GM21576 (cell line): ENCODE measurements around the gene NEK11.

Source experiments
- ATAC-seq: cut with Tn5 transposase; IDR thresholded peaks from one replicate; pipeline ENCODE4 v1.9.1; 2021; ENCODE audit warnings: mild to moderate bottlenecking, moderate library complexity; ENCODE audit not compliant: unreplicated experiment

The NEK11 gene

GRCh38 chr3:131140891-131141290 is 114.2 kb downstream of the NEK11 start:
- ATAC-seq: no peak

DNA sequence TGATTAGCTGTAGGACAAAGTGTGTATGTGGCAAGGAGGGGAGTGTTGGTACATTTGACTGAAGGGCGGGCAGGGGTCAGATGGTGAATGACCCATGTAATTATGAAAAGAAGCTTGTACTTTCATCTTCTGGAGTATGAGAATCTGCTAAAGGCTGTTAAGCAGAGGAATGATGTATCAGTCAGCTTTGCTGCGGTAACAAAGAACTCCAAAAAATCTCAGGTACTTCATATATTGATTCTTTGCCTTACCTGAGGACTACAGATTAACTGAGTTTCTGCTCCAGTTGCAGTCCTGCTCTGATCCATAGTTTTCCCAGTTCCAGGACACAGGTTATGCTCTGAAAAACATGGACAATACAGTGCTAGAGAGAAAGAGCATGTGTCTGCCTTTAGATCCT is 115.1 kb downstream of the NEK11 start:
- no peak for ATAC-seq

GRCh38 chr3:131142580-131142979 is 115.9 kb downstream of the NEK11 start:
- ATAC-seq: no peak

GRCh38 chr3:131143802-131144201 is 117.1 kb downstream of the NEK11 start:
- no peak for ATAC-seq

GRCh38 chr3:131147534-131147933 is 120.9 kb downstream of the NEK11 start:
- no peak for ATAC-seq

DNA sequence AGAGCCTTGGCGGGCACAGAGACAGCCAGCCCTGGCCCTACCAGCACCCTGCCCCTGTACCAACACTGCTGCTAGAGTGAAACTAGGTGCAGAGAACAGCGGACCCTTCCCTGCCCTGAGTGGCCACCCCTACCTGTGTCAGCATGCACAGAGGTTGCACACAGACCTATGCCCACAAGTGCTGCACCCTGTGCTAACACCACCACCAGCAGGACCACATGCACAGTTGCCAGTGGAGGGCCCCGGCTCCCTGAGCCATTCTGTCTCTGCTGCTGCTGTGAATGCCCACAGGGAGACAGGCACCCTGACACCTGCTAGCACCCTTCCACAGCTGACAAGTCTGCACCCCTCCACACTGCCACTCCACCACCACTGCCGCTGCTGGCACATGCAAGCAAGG is 131.8 kb downstream of the NEK11 start:
- no peak for ATAC-seq

DNA sequence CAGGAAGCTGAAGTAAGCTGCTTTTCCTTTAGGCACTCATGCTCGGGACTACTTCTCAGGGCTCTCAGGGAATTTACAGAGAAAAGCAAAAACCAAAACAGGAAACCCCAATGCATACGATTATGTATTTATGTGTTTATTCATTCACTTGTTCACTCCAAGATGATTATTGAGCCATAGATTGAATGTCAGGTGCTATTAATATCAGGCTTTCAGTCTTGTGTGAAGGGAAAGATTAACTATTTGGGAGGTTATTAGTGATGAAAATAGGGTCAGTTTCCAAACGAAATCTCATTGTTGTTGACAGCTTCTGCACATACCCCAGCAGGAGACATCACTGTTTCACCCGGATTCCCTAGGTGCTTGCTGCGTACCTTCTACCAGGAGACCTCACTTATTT is 135.8 kb downstream of the NEK11 start:
- ATAC-seq: no peak

GRCh38 chr3:131167867-131168266 is 141.2 kb downstream of the NEK11 start:
- ATAC-seq: no peak

DNA sequence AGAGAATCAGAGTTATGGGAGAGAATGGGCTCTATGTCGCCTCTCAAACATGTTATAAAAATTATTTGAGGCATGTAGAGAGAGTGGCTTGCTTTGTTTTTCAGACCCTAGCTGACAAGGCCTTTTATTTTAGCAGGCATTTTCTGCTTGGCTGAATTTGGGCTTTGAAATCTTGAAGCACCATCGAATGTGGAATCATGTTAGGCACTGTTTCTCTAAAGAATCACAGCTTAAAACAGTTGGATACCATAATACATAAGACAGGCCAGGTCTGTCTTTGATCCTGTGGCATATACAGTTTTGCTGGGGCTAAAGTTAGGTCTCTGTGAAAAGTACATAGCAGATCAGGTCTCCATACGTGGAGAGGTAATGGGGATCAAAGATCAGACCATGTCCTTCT is 142.7 kb downstream of the NEK11 start:
- no peak for ATAC-seq

GRCh38 chr3:131172502-131173200 is 146.0 kb downstream of the NEK11 start:
- ATAC-seq: no peak

- ATAC-seq: peak; percentile 94
Measured at GRCh38 chr3:131174752-131175151, 148.1 kb downstream of the NEK11 start.

- ATAC-seq: no peak
Measured at GRCh38 chr3:131178710-131179375, 152.2 kb downstream of the NEK11 start.

- no peak for ATAC-seq
Measured at GRCh38 chr3:131192701-131193100, 166.0 kb downstream of the NEK11 start.

GRCh38 chr3:131193641-131194238 is 167.1 kb downstream of the NEK11 start:
- ATAC-seq: no peak

- no peak for ATAC-seq
Measured at GRCh38 chr3:131194816-131195215, 168.1 kb downstream of the NEK11 start.

GRCh38 chr3:131200636-131201199 is 174.0 kb downstream of the NEK11 start:
- ATAC-seq: no peak

GRCh38 chr3:131216330-131216729 is 189.7 kb downstream of the NEK11 start:
- ATAC-seq: no peak

DNA sequence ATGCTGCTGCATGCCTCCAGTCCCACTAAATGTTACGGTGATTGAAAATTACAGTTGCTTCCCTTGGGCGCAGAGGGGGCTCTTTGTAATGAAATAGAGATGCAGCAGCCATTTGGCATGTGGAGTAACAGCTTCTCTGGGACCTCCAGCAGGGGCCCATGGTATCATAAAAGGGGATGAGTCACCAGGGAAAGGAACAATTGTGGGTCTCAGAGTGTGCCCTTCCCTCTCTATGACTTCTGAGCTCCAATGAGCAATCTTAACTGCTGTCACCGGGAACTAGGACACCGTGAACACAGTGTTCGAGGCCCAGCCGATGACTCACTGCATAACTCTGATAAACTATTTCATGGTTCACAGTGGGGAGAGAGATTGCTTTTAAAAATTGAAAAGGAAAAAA is 190.1 kb downstream of the NEK11 start:
- ATAC-seq: no peak

DNA sequence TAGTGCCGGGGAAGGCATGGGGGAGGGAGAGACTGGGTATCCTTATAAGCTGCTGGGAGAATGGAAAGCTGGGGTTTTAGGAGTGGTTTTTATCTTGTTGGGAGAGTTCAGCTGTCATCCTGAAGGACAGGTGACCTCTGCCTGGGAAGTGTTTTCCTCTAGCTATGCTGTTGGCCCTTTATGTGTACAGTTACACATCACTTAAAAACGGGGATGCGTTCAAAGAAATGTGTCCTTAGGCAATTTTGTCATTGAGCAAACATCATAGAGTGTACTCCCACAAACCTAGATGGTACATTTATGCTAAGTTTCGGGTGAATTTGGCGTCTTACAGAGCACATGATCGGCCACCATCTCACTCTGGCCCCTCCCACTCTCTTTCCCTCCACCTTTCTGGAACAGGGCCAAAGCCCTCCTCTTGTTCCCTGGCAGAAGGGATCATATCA is 190.6 kb downstream of the NEK11 start:
- ATAC-seq: no peak

DNA sequence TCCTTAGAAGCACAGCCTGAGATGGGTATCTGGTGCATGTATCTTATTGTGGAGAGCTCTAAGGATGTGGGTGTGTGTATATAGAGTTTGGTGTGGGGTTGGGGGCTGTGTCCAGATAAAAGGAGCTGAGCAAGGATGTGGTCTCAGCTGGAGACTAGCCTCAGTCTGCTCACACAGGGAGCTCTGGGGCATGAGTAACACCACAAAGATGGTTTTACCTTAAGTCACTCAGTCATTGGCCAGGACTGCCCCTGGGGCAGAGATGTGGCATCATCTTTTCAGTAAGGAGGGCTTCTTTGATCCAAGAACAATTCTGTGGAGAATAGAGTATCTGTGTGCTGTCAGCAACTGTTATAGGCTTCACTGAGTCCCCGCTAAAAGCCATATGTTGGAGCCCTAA is 191.5 kb downstream of the NEK11 start:
- no peak for ATAC-seq

DNA sequence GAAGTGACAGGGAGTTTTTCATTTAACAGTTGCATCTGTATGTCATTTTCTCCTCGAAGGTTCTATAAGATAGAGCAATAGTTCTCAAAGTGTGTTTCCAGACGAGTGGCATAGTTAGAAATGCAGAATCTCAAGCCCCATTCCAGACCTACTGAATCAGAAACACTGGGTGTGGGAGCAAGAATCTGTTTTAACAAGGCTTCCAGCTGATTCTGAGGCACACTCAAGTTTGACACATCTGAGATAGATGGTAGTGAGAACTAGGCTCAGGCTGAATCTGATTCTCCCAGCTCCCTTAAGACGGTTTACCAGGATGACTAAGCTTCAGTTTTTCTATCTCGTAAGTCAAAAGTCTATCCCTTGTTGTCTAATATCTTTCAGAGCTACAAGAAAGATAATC is 195.1 kb downstream of the NEK11 start:
- no peak for ATAC-seq

DNA sequence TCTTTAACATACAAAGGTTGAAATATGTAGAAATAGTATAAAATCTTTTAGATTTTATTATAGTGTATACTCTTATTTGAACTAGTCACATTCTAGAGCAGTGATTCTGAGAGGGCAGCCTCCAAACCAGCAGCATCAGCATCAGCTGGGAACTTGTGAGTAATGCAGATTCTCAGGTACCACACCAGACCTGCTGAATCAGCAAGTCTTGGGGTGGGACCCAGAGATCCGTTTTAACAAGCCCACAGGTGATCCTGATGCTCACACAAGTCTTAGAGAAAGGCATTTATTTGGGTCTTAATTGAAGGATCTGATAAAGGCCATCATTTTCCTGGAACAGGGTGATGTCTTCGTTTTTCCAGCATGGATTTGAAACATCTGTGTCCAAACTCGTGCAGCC is 195.9 kb downstream of the NEK11 start:
- ATAC-seq: no peak
